Stimulated activated CD4-positive, alpha-beta T cell treated with anti-CD3 and anti-CD28 coated beads, Interleukin-15, amount 100 ng/mL, for 1 hour (primary cell): ENCODE measurements around the gene SYDE2.
"Not testable (repeated sequence)": the region's sequence is repeated elsewhere in the genome, so short reads cannot be mapped to it uniquely, and the experiment has no call there.

Experiments used
- DNase-seq, 2 donors: peaks; one replicate each; pipeline ENCODE4 v3.0.0-alpha.2; 2020; ENCODE audit warnings: low read depth in 1 of 2, low spot score in 1 of 2

SYDE2 gene

DNA sequence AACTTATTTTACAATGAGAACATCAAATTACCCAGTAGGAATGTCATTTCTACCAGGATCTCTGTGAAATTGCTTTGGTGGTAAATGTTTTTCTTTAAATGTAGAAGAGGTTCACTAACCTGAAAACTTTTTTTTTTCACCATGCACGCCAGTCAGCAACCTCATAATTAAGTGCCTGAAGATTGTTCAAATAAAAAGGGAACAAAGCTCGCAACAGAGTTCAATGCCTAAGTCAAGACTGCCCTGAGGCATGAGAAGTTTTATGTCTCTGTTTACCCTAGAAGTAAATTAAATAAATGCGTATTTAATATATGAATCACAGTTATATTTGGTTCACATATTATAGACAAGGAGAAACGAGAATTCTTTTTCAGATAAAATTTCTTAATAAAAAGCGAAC is 13.8 kb upstream of the SYDE2 start:
- DNase-seq = no peak

DNA sequence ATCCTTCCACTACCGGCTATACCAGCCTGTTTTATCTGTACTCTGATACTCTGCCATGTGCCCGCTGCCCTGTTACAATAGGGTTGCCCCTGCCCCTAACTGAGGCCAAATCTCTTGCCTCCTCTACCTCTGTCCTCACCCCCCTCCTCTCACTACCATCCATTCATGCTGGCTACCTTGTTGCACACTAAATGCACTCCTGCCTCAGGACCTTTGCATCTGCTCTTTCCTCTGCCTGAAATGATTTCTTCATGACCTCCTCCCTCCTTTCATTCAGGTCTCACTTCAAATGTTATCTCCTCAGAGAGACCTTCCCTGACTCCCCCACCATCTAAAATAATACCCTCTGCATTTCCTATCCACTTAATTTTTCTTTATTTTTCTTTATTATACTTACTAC is 7.7 kb upstream of the SYDE2 start:
- no peak for DNase-seq

DNA sequence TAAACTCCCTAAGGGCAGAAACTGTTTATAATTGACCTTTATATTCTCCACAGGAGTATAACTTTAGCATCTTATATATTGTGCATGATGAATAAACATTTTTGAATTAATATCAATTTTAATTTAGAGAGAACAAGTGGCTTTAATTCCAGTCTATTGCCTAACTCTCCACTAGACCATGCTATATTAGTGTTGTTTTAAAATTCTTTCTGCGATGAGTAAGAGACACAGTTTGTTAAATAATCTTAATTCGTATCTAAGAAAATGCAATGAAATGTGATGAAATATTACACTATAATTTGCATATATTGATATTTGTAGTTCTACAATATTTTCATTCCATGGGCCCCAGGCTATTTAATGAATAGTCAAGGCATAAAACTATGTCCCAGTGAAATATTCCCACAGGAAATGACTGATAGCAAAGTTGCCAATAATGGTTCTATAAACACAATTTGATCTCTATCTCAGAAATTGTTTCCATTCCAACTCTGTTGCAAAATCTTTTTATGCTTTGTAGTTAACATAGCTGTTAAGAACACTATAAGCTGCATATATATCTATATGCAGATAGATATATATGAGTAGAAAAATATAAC is 2.9 kb upstream of the SYDE2 start:
- DNase-seq = no peak

DNA sequence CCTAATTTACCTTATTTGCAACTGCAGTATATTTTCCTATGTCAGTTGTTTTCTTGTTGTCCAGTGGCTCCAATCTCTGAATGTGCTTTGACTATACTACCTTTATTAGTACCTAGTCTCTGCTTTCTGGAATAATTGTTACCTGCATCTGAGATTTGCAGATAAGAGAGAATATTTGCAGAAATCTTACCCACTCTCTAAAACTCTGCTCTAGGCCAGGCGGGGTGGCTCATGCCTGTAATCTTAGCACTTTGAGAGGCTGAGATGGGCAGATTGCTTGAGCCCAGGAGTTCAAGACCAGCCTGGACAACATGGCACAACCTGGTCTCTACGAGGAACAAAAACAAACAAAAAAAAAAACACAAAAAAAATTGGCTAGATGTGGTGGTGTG is 2.0 kb upstream of the SYDE2 start:
- DNase-seq = no peak

DNA sequence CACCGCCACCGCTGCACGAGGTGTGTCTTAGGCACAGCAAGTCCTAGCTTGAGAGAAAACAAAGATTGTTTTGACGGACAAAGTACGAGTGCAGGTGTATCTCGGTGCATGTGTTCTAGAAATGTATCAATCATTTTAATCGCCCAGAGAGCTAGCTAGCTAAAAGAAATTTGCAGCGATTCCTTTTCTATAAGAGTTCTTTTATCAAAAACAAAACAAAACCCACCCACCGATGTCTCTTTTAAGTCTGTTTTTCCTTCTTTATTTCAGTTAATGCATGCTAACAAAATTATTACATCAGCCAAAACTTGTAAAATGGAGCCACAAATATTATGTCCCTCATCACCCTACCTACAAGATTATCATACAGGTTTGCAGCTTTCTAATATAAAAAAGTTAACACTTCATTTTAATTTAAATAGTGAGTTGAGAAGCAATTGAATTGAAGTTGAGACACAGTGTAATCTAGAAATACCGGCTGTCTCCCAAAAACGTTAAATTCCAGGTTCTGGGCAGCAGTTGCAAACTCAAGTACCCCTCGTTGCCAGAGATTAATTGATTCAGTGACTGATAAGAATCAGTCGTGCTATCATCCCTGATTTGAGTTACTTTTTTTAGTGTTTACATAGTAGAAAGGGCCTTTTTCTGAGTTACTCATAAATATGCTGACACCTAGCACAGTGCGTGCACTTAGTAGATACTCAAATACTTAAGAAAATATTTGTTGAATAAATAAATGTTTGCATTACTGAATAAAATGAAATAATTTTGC is 1.5 kb upstream of the SYDE2 start:
- no peak for DNase-seq

DNA sequence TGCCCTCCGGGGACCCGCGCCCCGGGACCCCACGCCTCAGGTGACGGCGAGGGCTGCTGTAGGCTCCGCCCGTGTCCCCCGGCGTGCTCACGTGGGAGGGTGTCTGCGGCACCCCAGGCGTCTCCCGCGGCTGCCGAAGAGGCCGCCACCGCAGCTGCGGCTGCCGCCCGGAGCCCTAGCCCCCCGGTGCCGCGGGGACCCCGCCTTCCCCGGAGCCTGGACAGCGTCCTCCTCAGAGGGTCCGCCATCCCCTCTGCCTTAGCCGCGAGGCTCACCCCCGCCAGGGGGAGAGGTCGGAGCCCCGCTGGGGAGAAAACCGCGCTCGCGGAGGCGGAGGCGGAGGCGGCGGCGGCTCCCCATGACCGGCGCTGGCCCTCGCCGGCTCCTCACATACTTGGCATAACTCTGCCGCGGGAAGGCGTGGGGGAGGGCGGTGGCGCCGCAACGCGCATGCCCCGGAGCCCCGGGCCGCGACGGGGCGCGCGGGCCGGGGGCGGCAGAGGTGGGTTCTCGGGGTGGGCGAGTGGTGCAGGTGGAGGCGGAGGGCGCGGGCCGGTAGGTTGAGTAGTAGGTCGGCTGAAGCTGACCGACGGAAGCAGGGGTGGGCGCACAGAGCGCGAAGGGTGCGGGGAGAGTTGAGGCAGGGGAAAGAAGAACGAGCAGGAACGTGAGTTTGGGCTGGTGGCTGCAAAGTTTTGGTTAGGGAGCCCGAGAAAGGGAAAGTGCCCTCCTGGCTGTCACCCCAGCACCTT is 700 bp upstream of the SYDE2 start:
- DNase-seq = peak; percentile 54

DNA sequence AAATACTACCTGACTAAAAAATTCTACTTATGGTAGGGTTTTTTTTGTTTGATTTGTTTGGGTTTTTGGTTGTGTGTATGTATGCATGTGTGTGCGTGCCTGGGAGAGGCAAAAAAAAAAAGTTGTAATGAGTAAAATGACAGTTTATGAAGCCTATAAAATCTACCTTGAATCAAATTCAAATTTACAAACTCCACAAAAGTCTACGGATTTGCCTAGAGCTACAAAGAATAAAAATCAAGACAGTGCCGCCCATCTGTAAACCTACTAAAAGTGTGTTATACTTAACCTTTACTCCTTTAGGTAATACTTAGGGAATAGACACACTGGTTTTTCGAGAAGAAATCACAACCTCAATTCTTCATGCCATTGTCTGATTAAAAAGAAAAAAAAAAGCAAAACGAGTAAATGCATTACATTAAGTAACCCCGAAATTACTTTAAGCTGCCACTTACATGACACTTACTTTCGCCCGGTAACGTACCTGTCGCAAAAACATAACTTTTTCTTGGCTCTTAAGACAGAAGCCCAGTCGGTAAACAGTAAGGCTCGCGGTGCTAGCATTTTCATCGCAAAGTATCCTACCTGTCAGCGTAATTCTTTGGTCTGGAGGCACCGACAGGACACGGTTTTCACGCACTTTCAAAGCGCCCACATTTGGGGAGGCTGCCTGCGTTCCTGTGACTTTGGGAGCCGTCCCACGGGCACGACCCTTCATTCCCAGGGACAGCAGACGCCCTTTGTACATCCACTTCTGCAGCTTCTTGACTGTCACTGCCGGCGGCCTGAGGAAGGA is 951 bp downstream of the SYDE2 start:
- DNase-seq = no peak

DNA sequence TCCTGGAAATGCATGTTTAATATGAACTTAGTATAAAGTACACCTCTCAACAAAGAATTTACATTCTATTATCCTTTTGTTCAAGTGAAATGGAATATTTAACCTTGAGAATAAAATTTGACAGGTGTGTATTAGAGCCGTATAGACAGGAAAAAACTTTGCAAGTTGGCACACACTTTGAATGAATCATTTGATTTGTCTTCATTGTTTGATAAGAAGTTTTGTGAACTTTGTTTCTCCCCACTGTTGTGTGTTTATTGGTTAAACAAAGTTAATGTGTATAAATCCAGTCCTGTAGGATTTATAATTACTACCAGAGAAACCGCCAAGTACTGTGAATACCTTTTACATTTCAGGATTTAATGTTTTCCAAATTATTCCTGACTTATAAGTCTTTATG is 2.0 kb downstream of the SYDE2 start:
- DNase-seq = no peak

DNA sequence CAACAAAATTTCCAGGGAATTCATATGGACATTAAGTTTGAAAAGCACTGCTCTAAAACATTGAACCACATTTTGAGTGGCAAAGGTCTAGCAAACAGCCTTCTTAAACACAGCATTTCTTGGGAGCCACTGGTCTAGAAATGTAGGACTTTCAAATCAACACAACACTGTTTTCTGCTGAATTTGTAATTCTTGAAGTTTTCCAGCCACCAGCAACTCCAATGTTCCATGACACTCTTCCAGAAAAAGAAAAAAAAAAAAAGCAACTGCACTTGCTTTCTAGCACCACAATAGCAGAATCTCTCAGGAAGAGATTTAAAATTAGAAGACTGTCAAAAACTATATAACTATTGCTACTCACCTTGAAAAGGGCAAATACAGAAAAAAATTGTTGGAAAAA is 4.5 kb downstream of the SYDE2 start:
- no peak for DNase-seq

DNA sequence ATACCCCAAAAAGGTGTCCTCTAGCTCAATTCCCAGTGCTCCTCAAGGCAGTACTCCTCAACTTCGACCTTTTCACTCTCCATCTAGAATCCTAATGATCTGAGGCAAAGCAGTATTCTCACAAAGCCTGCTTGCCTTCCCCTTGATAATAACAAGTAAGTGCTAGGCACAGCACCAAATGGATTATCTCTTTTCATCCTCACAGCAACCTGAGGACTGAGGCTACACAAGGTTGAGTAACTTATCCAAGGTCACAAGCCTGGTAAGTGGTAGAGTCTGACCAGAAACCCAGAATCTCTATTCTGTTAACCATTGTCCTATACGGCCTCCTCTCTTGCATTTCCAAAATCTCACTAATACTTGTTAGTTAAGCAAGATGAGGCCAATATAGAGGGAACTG is 5.1 kb downstream of the SYDE2 start:
- DNase-seq = no peak

DNA sequence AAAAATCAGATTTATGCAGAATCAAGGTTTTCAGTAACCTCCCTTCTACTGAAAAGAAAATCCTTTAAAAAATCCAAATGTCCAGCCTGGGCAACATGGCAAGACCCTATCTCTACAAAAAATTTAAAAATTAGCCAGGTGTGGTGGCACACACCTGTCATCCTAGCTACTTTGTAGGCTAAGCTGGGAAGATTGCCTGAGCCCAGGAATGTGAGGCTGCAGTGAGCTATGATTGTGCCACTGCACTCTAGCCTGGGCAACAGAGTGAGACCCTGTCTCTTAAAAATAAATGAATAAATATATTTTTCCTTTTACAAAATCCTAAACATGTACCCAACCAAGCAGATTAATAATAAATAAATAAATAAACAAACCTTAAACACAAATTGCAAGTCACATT is 8.7 kb downstream of the SYDE2 start:
- not testable (repeated sequence) for DNase-seq

DNA sequence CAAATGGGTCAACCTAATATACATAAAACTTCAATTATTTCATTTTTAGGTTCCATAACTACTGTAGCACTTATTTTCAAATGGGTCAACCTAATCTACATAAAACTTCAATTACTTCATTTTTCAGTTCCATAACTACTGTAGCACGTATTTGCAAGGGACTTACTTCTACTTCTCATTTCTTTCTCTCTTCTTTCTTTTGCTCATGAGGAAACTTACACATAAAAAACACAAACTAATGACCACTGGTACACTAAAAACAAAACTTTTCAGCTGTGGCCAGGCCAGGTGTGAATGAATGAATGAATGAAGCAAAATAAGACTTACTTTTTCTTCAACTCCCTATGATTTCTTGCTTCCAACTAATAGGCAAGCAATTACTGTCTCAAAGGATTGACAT is 11.7 kb downstream of the SYDE2 start:
- no peak for DNase-seq

DNA sequence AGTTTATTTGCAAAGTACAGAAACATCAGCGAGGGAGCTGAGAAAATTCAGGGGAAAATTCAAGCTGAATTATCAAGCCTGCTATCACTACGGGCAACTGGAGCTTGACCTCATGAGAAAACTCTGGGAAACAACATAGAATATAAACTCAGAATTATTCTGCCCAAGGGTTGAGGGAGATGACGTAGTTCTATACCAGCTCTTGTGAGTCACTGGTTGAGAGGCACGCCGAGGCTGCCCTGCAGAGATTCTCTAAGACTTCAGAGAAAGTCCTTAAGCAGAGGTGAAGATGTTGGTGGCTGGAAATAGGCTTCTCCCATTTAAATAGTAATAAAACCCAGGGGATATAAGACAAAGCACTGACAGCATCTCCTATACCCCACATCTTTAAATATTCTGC is 12.3 kb downstream of the SYDE2 start:
- no peak for DNase-seq

DNA sequence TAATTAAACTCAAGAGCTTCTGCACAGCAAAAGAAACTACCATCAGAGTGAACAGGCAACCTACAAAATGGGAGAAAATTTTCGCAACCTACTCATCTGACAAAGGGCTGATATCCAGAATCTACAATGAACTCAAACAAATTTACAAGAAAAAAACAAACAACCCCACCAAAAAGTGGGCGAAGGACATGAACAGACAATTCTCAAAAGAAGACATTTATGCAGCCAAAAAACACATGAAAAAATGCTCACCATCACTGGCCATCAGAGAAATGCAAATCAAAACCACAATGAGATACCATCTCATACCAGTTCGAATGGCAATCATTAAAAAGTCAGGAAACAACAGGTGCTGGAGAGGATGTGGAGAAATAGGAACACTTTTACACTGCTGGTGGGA is 13.8 kb downstream of the SYDE2 start:
- DNase-seq = not testable (repeated sequence)

DNA sequence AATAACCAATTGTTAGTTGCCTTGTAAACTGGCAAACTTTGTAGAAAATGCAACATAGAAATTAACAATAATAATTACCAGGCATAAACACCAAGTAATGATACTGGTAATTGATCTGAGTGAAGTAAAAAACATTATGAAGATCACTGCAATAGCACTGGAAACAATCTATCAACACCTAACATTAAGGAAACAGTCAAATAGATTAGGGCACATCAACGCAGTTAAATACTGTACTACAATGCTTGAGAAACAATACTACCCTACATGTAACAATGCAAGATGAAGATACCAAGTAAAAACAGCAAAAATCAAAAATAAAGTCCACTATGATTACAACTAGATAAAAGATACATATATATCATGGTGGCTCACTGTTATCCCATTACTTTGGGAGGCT is 16.6 kb downstream of the SYDE2 start:
- no peak for DNase-seq

DNA sequence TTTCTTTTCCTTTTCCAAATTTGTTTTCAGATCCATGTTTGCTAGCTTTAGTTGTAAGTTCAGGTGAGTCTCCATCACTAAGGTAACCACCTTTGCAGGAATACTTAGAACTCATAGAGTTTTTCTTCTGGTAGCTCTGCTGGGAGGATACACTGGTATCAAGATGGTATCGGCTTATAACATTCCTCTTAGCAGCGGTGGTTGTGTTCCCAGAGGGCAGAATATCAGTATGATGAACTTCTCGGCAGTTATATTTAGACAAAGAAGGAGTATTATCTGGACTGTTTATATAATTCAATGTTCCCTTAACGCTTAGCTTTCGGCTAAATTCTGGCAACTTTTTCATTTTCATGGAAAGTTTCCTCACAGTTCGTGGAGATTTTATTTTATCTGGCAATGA is 18.1 kb downstream of the SYDE2 start:
- DNase-seq = no peak

DNA sequence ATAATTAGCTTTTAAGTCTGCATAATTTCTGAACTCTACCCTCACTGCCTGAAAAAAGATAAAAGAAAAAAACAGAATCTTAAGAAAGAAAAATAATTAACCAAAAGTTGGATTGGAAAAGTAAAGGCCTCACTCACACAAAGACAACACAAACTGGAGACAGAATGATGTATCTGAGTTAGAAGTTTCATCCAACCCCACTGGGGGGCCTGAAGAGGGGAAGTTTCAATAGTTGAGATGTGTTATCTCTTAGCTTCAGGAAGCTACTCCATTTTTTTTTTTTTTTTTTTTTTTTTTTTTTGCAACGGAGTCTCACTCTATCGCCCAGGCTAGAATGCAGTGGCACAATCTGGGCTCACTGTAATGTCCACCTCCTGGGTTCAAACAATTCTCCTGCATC is 19.9 kb downstream of the SYDE2 start:
- DNase-seq = no peak

DNA sequence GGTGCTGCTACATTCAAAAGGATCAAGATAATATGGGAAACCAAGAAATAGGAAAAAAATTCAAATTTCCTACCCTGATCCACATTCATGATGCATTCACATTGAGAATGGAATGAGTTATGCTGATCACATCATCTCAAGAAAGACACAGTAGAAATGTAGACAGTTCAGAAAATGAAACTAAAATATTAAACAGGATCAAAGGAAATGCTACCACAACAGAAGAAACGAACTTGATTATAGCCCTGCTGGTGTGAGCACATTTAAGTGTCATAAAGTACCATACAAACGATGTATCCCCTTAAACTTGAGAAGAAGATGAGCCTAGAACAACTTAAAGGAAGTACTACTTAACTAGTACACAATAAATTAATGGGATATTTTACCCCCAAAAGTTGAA is 21.3 kb downstream of the SYDE2 start:
- no peak for DNase-seq

DNA sequence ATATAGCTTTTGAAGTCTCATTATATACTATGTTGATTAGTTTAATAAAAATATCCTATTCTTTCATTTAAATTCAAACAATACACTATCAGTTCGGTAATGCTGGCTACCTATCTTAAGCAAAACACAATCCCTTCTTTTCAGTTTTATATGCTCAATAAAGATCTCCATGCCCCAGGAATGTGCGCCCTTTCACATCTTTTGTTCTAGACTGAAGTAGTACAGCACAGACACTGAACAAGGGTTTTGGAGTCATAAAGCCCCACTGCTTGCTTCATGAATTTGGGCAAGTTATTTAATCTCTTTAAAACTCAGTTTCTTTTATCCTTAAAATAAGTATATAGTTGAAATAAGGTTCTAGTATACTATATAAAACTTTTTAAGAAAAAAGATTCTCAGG is 22.4 kb downstream of the SYDE2 start:
- DNase-seq = no peak

DNA sequence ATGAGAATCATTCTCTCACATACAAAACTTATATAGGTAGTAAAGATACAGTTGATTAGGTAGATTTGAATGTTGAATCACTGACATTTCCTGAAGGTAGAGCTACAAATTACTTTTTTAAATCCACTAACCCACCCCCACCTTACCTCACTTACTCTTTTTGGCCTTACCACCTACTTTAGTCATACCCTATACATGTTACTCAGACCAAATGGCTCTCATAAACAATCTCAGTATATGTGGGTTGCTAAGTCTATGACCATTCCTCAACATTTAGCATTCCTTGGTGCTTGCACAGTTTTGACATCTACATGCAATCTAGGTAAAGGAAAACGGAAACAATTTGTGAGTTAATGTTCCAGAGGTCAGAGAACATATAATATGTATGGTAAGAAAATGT is 26.3 kb downstream of the SYDE2 start:
- no peak for DNase-seq

DNA sequence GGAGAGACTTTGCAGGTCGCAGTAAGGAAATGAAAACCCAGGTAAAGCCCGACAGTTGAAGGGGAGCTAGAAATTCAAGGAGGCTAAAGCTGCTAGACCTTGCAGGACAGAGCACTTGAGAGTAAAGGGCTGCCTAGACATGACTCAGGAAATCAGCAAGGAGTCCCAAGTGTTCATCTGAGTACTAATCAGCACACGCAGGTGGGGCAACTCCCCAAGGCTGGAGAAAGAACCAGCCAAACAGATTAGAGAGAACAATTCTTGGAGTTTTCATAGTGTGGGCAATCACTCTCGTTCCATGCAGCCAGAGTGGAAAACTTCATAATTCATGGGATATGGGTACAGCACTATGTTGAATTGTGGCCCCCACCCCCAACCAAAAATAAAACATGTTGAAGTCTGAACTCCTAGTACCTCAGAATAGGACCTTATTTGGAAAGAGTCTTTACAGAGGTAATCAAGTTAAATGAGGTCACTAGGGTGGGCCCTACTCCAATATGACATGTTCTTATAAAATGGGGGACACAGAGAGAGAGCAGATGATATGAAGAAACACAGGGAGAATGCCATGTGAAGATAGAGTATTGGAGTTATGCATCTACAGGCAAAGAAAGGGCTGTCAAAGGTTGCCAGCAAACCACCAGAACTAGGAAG is 28.0 kb downstream of the SYDE2 start:
- DNase-seq = no peak
